ENCODE results near the gene GNPNAT1.

DNA sequence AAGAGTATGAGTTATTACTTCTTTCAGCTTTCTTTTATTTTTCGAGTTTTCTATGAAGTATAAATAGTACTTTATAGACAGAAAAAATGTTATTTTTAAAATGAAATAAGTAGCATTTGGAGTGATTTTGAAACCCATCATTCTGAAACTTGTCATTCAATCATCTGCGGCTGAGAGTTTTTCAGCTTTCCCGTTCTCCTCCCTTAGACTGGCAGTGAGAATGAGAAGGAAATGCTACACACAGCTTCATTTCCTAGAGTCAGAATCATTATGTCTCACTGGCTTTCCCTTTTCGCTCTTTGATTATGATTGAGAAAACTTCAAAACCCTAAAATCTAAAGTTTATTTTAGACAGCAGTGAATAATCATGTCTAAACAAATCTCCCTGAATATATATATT lies 33.7 kb upstream of the GNPNAT1 start:
- TF ChIP-seq POLR2A (IDR thresholded peaks at IDR 0.05; ENCODE audit: low read length) (no peak), GATA1 (IDR thresholded peaks at IDR 0.05; ENCODE audit: low read depth, low read length) (no peak)

Data from erythroblast (primary cell).